Hindlimb muscle (tissue), 1 donor: Measurements from ENCODE around the gene DNAJC27. TPM values are rescaled to one million over a fixed set of nuclear protein-coding genes. Genes with fewer than 3 reads are reported as not detected.

Source experiments
- DNase-seq: peaks from one replicate; pipeline ENCODE4 v3.0.0-alpha.2; 2013
- polyA plus RNA-seq: library from polyadenylated mRNA; unstranded; fragments of 120-200 nt; gene quantifications from one replicate; pipeline ENCODE4 v1.2.1, GENCODE V29; 2013; ENCODE audit not compliant: insufficient read length

Gene DNAJC27
- polyA plus RNA-seq, 1 donor: 8.1 TPM

DNA sequence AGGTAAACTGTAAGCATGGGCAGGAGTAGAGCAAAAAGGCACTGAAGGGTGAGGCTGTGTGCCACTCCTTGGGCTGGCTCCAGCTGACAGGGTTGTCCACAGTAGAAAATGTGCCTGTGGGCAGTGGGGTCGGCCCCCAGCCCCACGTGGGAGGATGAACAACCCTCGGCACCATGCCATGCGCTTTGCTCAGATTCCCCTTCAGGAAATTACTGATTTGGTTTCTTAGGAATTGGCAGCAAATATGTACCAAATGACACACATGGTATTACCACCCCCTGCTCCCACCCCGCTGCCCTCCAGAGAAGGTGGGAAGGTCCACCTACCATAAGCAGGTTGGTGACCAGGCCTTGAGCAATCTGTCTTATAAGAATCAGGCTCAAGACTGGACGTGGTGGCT, 65.3 kb downstream of the DNAJC27 start:
- DNase-seq: no peak

GRCh38 chr2:24903161-24904103, 68.3 kb downstream of the DNAJC27 start:
- DNase-seq: no peak

- DNase-seq: no peak
Measured at GRCh38 chr2:24899361-24899910, 72.3 kb downstream of the DNAJC27 start.

- DNase-seq: no peak
Measured at GRCh38 chr2:24898122-24899109, 73.3 kb downstream of the DNAJC27 start.

DNA sequence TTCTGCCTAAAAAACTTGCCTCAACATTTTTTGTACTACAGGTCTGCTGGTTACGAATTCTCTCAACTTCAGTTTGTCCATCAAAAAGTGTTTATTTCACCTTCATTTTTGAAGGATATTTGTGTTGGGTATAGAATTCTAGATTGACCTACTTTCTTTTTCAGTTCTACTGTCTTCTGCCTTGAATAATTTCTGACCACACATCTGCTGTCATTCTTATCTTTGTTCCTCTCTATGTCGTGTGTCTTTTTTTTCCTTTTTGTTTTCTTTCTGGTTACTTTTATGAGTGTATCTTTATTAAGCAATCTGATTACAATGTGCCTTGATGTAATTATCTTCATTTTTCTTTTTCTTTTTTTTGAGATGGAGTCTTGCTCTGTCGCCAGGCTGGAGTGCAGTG, 77.0 kb downstream of the DNAJC27 start:
- DNase-seq: no peak

- no peak for DNase-seq
Measured at GRCh38 chr2:24893934-24894333, 77.8 kb downstream of the DNAJC27 start.

Other genes starting within 250 kb of the DNAJC27 start
- 43.2 TPM for gene PTRHD1, start 178.6 kb downstream of the DNAJC27 start, polyA plus RNA-seq
- 16.5 TPM for gene CENPO, start 178.5 kb downstream of the DNAJC27 start, polyA plus RNA-seq
- gene ADCY3, start 51.7 kb downstream of the DNAJC27 start, polyA plus RNA-seq: 23.5 TPM
- gene EFR3B, start 70.1 kb upstream of the DNAJC27 start, polyA plus RNA-seq: 5.3 TPM
- 2.9 TPM for gene POMC, start 196.6 kb upstream of the DNAJC27 start, polyA plus RNA-seq